Stimulated activated CD4-positive, alpha-beta T cell treated with anti-CD3 and anti-CD28 coated beads, Interleukin-2, amount 100 ng/mL, for 24 hours (primary cell): Measurements from ENCODE around the gene PIK3CA.
"Not testable (repeated sequence)": the region's sequence is repeated elsewhere in the genome, so short reads cannot be mapped to it uniquely, and the experiment has no call there.

Experiments used
- DNase-seq, 2 donors: peaks; one replicate each; pipeline ENCODE4 v3.0.0-alpha.2; 2020

Gene PIK3CA

GRCh38 chr3:179147873-179148615 is at the start of gene PIK3CA:
Gene PIK3CA, plus strand, starts transcription at chr3:179148357. Its CDS starts 50,469 bp downstream, at chr3:179198826.
- peak; percentile 85 to 93 for DNase-seq

GRCh38 chr3:179098388-179099077 is 49.6 kb upstream of the PIK3CA start:
- DNase-seq: no peak

GRCh38 chr3:179100652-179101051 is 47.5 kb upstream of the PIK3CA start:
- DNase-seq: no peak

GRCh38 chr3:179105881-179106280 is 42.3 kb upstream of the PIK3CA start:
- no peak for DNase-seq

- no peak for DNase-seq
Observed at GRCh38 chr3:179107617-179108016, 40.5 kb upstream of the PIK3CA start.

GRCh38 chr3:179108086-179108485 is 40.1 kb upstream of the PIK3CA start:
- no peak for DNase-seq

- no peak for DNase-seq
Observed at GRCh38 chr3:179113903-179114302, 34.3 kb upstream of the PIK3CA start.

- not testable (repeated sequence) for DNase-seq
Observed at GRCh38 chr3:179115444-179115843, 32.7 kb upstream of the PIK3CA start.

GRCh38 chr3:179116816-179117215 is 31.3 kb upstream of the PIK3CA start:
- DNase-seq: no peak

- DNase-seq: not testable (repeated sequence)
Observed at GRCh38 chr3:179132191-179132890, 15.8 kb upstream of the PIK3CA start.

GRCh38 chr3:179133575-179133974 is 14.6 kb upstream of the PIK3CA start:
- no peak for DNase-seq

GRCh38 chr3:179136195-179136594 is 12.0 kb upstream of the PIK3CA start:
- no peak for DNase-seq

- no peak for DNase-seq
Observed at GRCh38 chr3:179141890-179142289, 6.3 kb upstream of the PIK3CA start.

GRCh38 chr3:179146911-179147513 is 1.1 kb upstream of the PIK3CA start:
- DNase-seq: no peak

GRCh38 chr3:179147514-179147872 is 664 bp upstream of the PIK3CA start:
- peak; percentile 70 to 72 for DNase-seq

- peak; percentile 52 to 67 for DNase-seq
Observed at GRCh38 chr3:179148616-179149405, 654 bp downstream of the PIK3CA start.

GRCh38 chr3:179149406-179149867 is 1.3 kb downstream of the PIK3CA start:
- DNase-seq: peak; percentile 32 to 58

GRCh38 chr3:179149951-179150350 is 1.8 kb downstream of the PIK3CA start:
- DNase-seq: no peak

- DNase-seq: no peak
Observed at GRCh38 chr3:179150610-179151009, 2.5 kb downstream of the PIK3CA start.

GRCh38 chr3:179151474-179151873 is 3.3 kb downstream of the PIK3CA start:
- no peak for DNase-seq

GRCh38 chr3:179156170-179156569 is 8.0 kb downstream of the PIK3CA start:
- DNase-seq: no peak

GRCh38 chr3:179156775-179157174 is 8.6 kb downstream of the PIK3CA start:
- no peak for DNase-seq
